CD4-positive, alpha-beta T cell treated with Interferon gamma for 1 hour (primary cell): ENCODE data around the gene OR56A5.

Source experiments
- DNase-seq: peaks from one replicate; pipeline ENCODE4 v3.0.0-alpha.2; 2020

OR56A5 gene

GRCh38 chr11:5931061-5931460 lies 37.2 kb downstream of the OR56A5 start:
- DNase-seq: no peak

- no peak for DNase-seq
Observed at GRCh38 chr11:5930614-5931013, 37.7 kb downstream of the OR56A5 start.

GRCh38 chr11:5929571-5930368 lies 38.5 kb downstream of the OR56A5 start:
- no peak for DNase-seq

- DNase-seq: no peak
Observed at GRCh38 chr11:5928811-5929210, 39.5 kb downstream of the OR56A5 start.

GRCh38 chr11:5928271-5928670 lies 40.0 kb downstream of the OR56A5 start:
- DNase-seq: no peak

GRCh38 chr11:5923794-5924193 lies 44.5 kb downstream of the OR56A5 start:
- no peak for DNase-seq

- no peak for DNase-seq
Observed at GRCh38 chr11:5923427-5923776, 44.9 kb downstream of the OR56A5 start.

GRCh38 chr11:5922749-5923426 lies 45.4 kb downstream of the OR56A5 start:
- DNase-seq: no peak
